22Rv1 (cell line): ENCODE data around the gene KRTAP5-8.

Experiments
- CTCF ChIP-seq: fragments of 450-650 bp; IDR thresholded peaks from 2 replicates; pipeline ENCODE4 v1.5.1; 2017; ENCODE audit warnings: mild to moderate bottlenecking
- ZFX ChIP-seq: fragments of 450-650 bp; IDR thresholded peaks from 2 replicates; pipeline ENCODE4 v1.6.1; 2017; ENCODE audit warnings: antibody characterized with exemption, borderline replicate concordance

GRCh38 chr11:71564430-71564829 lies 26.6 kb downstream of the KRTAP5-8 start:
- TF ChIP-seq CTCF, result no peak
- no peak for TF ChIP-seq ZFX
